Erythroblast (primary cell): ENCODE results near the gene RNF144B.

Experiments used
- GATA1 ChIP-seq: IDR thresholded peaks from 2 replicates; pipeline ENCODE4 v1.6.1; 2011; ENCODE audit warnings: low read depth, mild to moderate bottlenecking, control low read depth, low read length, moderate library complexity
- POLR2A ChIP-seq: IDR thresholded peaks from 2 replicates; pipeline ENCODE4 v1.6.1; 2011; ENCODE audit warnings: mild to moderate bottlenecking, low read length

GRCh38 chr6:18431581-18431980 lies 44.4 kb downstream of the RNF144B start:
- no peak for TF ChIP-seq POLR2A
- TF ChIP-seq GATA1: no peak
